Mucosa of stomach (tissue), 1 donor: Measurements from ENCODE around the gene SLC22A25.

Source experiments
- H3K27me3 ChIP-seq: one replicate; pipeline ENCODE4 v1.7.0; 2013; ENCODE audit warnings: mild to moderate bottlenecking, low read length; ENCODE audit not compliant: control insufficient read depth, insufficient read depth
- H3K36me3 ChIP-seq: one replicate; pipeline ENCODE4 v1.7.0; 2013; ENCODE audit warnings: low read length; ENCODE audit not compliant: control insufficient read depth, insufficient read depth
- H3K4me1 ChIP-seq: one replicate; pipeline ENCODE4 v1.7.0; 2013; ENCODE audit warnings: mild to moderate bottlenecking, low read length; ENCODE audit not compliant: control insufficient read depth, insufficient read depth
- H3K4me3 ChIP-seq: one replicate; pipeline ENCODE4 v1.7.0; 2013; ENCODE audit warnings: low read length
- H3K9ac ChIP-seq: one replicate; pipeline ENCODE4 v1.7.0; 2013; ENCODE audit warnings: mild to moderate bottlenecking, low read length, moderate library complexity
- H3K9me3 ChIP-seq: one replicate; pipeline ENCODE4 v1.7.0; 2013; ENCODE audit warnings: mild to moderate bottlenecking, low read length, moderate library complexity; ENCODE audit not compliant: control insufficient read depth
- donor health status: Pancreatic carcinoma.

SLC22A25 gene

GRCh38 chr11:63243533-63243932 lies at the start of gene SLC22A25:
TSS of gene SLC22A25 (minus strand) at chr11:63243599. CDS start at chr11:63229652, 13,947 bp downstream.
- no peaks in the 10 kb centered on the region for H3K4me1 ChIP-seq
- no peak within 1 kb of the TSS for H3K9ac ChIP-seq
- H3K27me3 ChIP-seq: no peaks in the 10 kb centered on the region
- no peaks in the 10 kb centered on the region for H3K9me3 ChIP-seq
- no peaks in the 10 kb centered on the region for H3K36me3 ChIP-seq
- no peak within 1 kb of the TSS for H3K4me3 ChIP-seq

GRCh38 chr11:63290285-63290684 lies 46.9 kb upstream of the SLC22A25 start:
- H3K4me3 ChIP-seq: no peak overlapping the region
- no peaks in the 10 kb centered on the region for H3K9me3 ChIP-seq
- H3K9ac ChIP-seq: no peak overlapping the region
- H3K36me3 ChIP-seq: no peaks in the 10 kb centered on the region
- H3K4me1 ChIP-seq: no peaks in the 10 kb centered on the region
- H3K27me3 ChIP-seq: no peaks in the 10 kb centered on the region

GRCh38 chr11:63289658-63290057 lies 46.3 kb upstream of the SLC22A25 start:
- no peaks in the 10 kb centered on the region for H3K4me1 ChIP-seq
- no peaks in the 10 kb centered on the region for H3K27me3 ChIP-seq
- H3K9ac ChIP-seq: no peak overlapping the region
- no peak overlapping the region for H3K4me3 ChIP-seq
- no peaks in the 10 kb centered on the region for H3K9me3 ChIP-seq
- H3K36me3 ChIP-seq: no peaks in the 10 kb centered on the region

GRCh38 chr11:63282579-63282978 lies 39.2 kb upstream of the SLC22A25 start:
- Histone ChIP-seq H3K4me3 (no peak overlapping the region), H3K27me3 (peaks cover 4% of the 10 kb centered on the region), H3K36me3 (no peaks in the 10 kb centered on the region), H3K4me1 (no peaks in the 10 kb centered on the region), H3K9me3 (no peaks in the 10 kb centered on the region), H3K9ac (no peak overlapping the region)

GRCh38 chr11:63280920-63281319 lies 37.5 kb upstream of the SLC22A25 start:
- no peak overlapping the region for H3K9ac ChIP-seq
- H3K4me3 ChIP-seq: no peak overlapping the region
- no peaks in the 10 kb centered on the region for H3K9me3 ChIP-seq
- H3K4me1 ChIP-seq: no peaks in the 10 kb centered on the region
- H3K36me3 ChIP-seq: no peaks in the 10 kb centered on the region
- H3K27me3 ChIP-seq: peaks cover 4% of the 10 kb centered on the region

- no peaks in the 10 kb centered on the region for H3K9me3 ChIP-seq
- no peak overlapping the region for H3K4me3 ChIP-seq
- H3K36me3 ChIP-seq: no peaks in the 10 kb centered on the region
- H3K27me3 ChIP-seq: no peaks in the 10 kb centered on the region
- H3K4me1 ChIP-seq: no peaks in the 10 kb centered on the region
- no peak overlapping the region for H3K9ac ChIP-seq
Observed at GRCh38 chr11:63277345-63277943, 34.0 kb upstream of the SLC22A25 start.

GRCh38 chr11:63274776-63275175 lies 31.4 kb upstream of the SLC22A25 start:
- H3K27me3 ChIP-seq: no peaks in the 10 kb centered on the region

GRCh38 chr11:63273685-63274084 lies 30.3 kb upstream of the SLC22A25 start:
- Histone ChIP-seq H3K36me3 (no peaks in the 10 kb centered on the region), H3K4me1 (no peaks in the 10 kb centered on the region), H3K27me3 (no peaks in the 10 kb centered on the region), H3K9ac (no peak overlapping the region), H3K4me3 (no peak overlapping the region), H3K9me3 (no peaks in the 10 kb centered on the region)

More at GRCh38 chr11:63274776-63275175, 31.4 kb upstream of the SLC22A25 start:
- Histone ChIP-seq H3K9me3 (no peaks in the 10 kb centered on the region), H3K4me3 (no peak overlapping the region), H3K4me1 (no peaks in the 10 kb centered on the region), H3K9ac (no peak overlapping the region), H3K36me3 (no peaks in the 10 kb centered on the region)

- Histone ChIP-seq H3K4me3 (no peak overlapping the region), H3K4me1 (no peaks in the 10 kb centered on the region), H3K9me3 (no peaks in the 10 kb centered on the region), H3K36me3 (no peaks in the 10 kb centered on the region), H3K9ac (no peak overlapping the region), H3K27me3 (peaks cover 14% of the 10 kb centered on the region)
Observed at GRCh38 chr11:63262547-63262946, 19.1 kb upstream of the SLC22A25 start.

- H3K9ac ChIP-seq: no peak overlapping the region
- no peaks in the 10 kb centered on the region for H3K36me3 ChIP-seq
- H3K4me3 ChIP-seq: no peak overlapping the region
- no peaks in the 10 kb centered on the region for H3K4me1 ChIP-seq
- no peaks in the 10 kb centered on the region for H3K9me3 ChIP-seq
- H3K27me3 ChIP-seq: no peaks in the 10 kb centered on the region
Observed at GRCh38 chr11:63251312-63251711, 7.9 kb upstream of the SLC22A25 start.

- no peaks in the 10 kb centered on the region for H3K27me3 ChIP-seq
- H3K9me3 ChIP-seq: no peaks in the 10 kb centered on the region
- no peak overlapping the region for H3K9ac ChIP-seq
- no peaks in the 10 kb centered on the region for H3K36me3 ChIP-seq
- no peaks in the 10 kb centered on the region for H3K4me1 ChIP-seq
- no peak overlapping the region for H3K4me3 ChIP-seq
Observed at GRCh38 chr11:63250162-63251050, 7.0 kb upstream of the SLC22A25 start.

- Histone ChIP-seq H3K36me3 (no peaks in the 10 kb centered on the region), H3K4me3 (no peak overlapping the region), H3K9ac (no peak overlapping the region), H3K9me3 (no peaks in the 10 kb centered on the region), H3K27me3 (no peaks in the 10 kb centered on the region), H3K4me1 (no peaks in the 10 kb centered on the region)
Observed at GRCh38 chr11:63248966-63249365, 5.6 kb upstream of the SLC22A25 start.
